Endothelial cell (in vitro differentiated cells): ENCODE measurements around the gene SLC22A4. TPM values are rescaled to one million over a fixed set of nuclear protein-coding genes. Genes with fewer than 3 reads are reported as not detected.

Experiments used
- DNase-seq: peaks from one replicate; pipeline ENCODE4 v3.0.0; 2021; ENCODE audit warnings: low spot score
- H3K27ac Mint-ChIP-seq: one replicate; pipeline ENCODE4 v1.8.0; 2021; ENCODE audit warnings: mixed read lengths, inconsistent platforms; ENCODE audit not compliant: unreplicated experiment
- H3K27me3 Mint-ChIP-seq: one replicate; pipeline ENCODE4 v1.8.0; 2021; ENCODE audit warnings: mild to moderate bottlenecking, moderate library complexity, mixed read lengths, inconsistent platforms; ENCODE audit not compliant: unreplicated experiment
- H3K36me3 Mint-ChIP-seq: one replicate; pipeline ENCODE4 v1.8.0; 2021; ENCODE audit warnings: mild to moderate bottlenecking, low read depth, mixed read lengths, inconsistent platforms; ENCODE audit not compliant: unreplicated experiment
- H3K4me1 Mint-ChIP-seq: one replicate; pipeline ENCODE4 v1.8.0; 2021; ENCODE audit warnings: mild to moderate bottlenecking, mixed read lengths, inconsistent platforms; ENCODE audit not compliant: unreplicated experiment
- H3K4me3 Mint-ChIP-seq: one replicate; pipeline ENCODE4 v1.8.0; 2021; ENCODE audit warnings: mild to moderate bottlenecking, mixed read lengths, inconsistent platforms; ENCODE audit not compliant: unreplicated experiment
- H3K9me3 Mint-ChIP-seq: one replicate; pipeline ENCODE4 v1.8.0; 2021; ENCODE audit warnings: mixed read lengths, inconsistent platforms; ENCODE audit not compliant: unreplicated experiment
- total RNA-seq: library from RNA; stranded (reverse); fragmentation: NEBNext Ultra II Directional; extraction: Animal tissue kit (Norgen Biotek cat#: 25700); gene quantifications from one replicate; pipeline ENCODE4 v1.2.1, GENCODE V29; 2021; ENCODE audit not compliant: unreplicated experiment
- TF ChIP-seq, protein P1 (sequence below): fragments of 200-600 bp; sonication (generic); IDR thresholded peaks from one replicate; pipeline ENCODE4 v1.5.0; 2021; ENCODE audit warnings: antibody characterized with exemption; ENCODE audit not compliant: unreplicated experiment

Gene SLC22A4
- total RNA-seq, 1 donor from 2014 or later = 0.13 TPM

DNA sequence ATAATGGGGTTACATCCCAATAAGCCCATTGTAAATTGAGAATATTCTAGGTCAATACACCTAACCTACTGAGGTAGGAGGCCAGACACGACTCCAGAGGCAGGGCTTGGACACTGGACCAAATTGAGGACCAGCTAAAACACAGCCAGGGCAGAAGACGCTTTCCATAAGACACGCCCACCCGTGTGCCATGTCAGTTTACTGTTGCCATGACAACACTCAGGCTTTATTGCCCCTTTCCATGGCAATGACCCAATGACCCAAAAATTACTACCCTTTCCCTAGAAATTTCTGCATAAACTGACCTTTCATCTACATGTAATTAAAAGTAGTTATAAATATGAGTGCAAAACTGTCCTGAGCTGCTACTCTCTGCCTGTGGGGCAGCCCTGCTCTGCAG is 31.5 kb downstream of the SLC22A4 start:
- no peak for DNase-seq
- Mint-ChIP-seq H3K27me3 (no peaks in the 10 kb centered on the region), H3K9me3 (no peaks in the 10 kb centered on the region), H3K36me3 (no peaks in the 10 kb centered on the region), H3K4me1 (peaks cover 11% of the 10 kb centered on the region), H3K4me3 (no peak overlapping the region), H3K27ac (no peak overlapping the region)
- TF ChIP-seq, protein P1, sequence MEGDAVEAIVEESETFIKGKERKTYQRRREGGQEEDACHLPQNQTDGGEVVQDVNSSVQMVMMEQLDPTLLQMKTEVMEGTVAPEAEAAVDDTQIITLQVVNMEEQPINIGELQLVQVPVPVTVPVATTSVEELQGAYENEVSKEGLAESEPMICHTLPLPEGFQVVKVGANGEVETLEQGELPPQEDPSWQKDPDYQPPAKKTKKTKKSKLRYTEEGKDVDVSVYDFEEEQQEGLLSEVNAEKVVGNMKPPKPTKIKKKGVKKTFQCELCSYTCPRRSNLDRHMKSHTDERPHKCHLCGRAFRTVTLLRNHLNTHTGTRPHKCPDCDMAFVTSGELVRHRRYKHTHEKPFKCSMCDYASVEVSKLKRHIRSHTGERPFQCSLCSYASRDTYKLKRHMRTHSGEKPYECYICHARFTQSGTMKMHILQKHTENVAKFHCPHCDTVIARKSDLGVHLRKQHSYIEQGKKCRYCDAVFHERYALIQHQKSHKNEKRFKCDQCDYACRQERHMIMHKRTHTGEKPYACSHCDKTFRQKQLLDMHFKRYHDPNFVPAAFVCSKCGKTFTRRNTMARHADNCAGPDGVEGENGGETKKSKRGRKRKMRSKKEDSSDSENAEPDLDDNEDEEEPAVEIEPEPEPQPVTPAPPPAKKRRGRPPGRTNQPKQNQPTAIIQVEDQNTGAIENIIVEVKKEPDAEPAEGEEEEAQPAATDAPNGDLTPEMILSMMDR = no peak

DNA sequence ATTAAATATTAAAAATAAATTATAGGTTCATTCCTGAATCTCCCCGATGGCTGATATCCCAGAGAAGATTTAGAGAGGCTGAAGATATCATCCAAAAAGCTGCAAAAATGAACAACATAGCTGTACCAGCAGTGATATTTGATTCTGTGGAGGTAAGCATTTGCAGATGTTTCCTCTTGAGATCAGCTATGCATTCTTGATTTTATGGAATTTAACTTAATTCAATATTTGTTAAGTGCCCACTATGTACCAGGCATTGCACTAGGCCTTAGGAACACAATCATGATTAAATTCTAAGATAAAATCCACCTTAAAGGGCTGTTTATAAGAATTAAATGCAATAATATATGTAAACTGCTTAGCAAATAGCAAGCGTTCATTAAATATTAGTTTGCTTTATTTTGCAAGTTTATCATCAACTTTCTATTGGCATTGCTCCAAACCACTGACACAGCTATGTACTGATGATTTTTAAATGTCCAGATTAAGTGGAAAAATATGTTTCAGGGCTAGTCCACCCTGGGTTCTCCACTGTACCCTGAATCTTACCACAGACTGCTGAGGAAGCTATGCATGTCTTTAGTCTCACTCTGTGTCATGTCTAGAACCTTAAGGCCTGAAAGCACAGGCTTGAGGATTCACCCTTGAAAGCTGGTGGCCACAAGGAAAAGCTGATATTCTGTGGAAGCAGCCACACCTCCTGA is 33.2 kb downstream of the SLC22A4 start:
- DNase-seq = no peak
- Mint-ChIP-seq H3K9me3 (no peaks in the 10 kb centered on the region), H3K27ac (no peak overlapping the region), H3K4me3 (no peak overlapping the region), H3K36me3 (no peaks in the 10 kb centered on the region), H3K27me3 (peaks cover 2% of the 10 kb centered on the region), H3K4me1 (peaks cover 8% of the 10 kb centered on the region)
- TF ChIP-seq, protein P1 = no peak

DNA sequence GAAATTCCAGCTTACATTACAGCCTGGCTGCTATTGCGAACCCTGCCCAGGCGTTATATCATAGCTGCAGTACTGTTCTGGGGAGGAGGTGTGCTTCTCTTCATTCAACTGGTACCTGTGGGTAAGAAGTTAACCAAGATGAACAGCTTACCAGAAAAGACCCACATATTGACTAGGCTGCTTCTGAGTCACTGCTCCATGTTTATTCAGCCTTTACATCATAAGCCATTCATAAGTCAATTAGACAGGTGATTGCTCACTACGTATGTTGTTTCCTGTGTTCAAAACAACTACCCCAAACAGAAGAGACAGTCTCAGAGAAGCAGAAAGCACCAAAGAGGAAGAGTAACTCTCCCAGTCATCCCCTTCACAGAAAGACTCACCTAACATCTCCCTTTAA is 40.6 kb downstream of the SLC22A4 start:
- Mint-ChIP-seq H3K27ac (no peak overlapping the region), H3K36me3 (peaks cover 7% of the 10 kb centered on the region), H3K4me3 (no peak overlapping the region), H3K4me1 (no peaks in the 10 kb centered on the region), H3K9me3 (no peaks in the 10 kb centered on the region), H3K27me3 (peaks cover 2% of the 10 kb centered on the region)
- TF ChIP-seq, protein P1 = no peak
- DNase-seq = no peak

DNA sequence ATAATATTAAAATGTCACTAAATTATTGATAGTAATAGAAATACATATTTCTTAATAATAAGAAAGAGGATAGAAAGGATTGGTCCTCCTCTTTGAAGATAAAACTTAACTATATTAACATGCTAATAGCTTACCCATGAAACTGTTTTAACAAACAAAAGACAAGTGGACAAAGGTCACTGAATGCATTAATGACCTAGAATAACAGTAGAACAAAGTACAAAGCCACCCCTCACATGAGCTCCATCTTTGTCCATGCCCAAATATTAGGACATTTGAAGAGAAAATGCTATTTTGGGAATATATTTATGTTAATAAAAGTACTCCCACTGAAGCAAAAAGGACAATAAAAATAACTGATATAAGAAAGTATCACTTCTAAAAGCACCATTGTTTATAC is 41.2 kb downstream of the SLC22A4 start:
- no peak for DNase-seq
- peaks cover 2% of the 10 kb centered on the region for H3K27me3 Mint-ChIP-seq
- peaks cover 7% of the 10 kb centered on the region for H3K36me3 Mint-ChIP-seq
- H3K4me1 Mint-ChIP-seq = no peaks in the 10 kb centered on the region
- no peak overlapping the region for H3K27ac Mint-ChIP-seq
- TF ChIP-seq, protein P1 = no peak
- H3K9me3 Mint-ChIP-seq = no peaks in the 10 kb centered on the region
- no peak overlapping the region for H3K4me3 Mint-ChIP-seq

DNA sequence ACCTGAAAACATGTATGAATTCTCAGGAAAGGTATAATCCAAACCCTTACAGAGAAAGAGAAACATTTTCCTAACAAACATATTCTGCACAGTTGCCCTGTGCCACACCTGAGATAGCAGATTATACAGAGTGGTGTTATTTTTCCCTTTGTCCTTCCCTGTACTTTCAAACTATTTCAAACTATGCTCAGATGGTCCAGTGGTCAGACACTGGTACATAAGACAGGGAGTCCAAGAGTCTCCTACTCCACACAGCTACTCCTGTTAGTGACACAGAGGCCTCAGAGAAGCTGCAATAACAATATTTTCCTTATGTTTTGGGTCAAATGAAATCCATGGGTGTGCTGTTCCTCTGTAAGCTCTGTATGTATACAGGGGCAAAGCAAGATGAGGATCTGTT is 45.3 kb downstream of the SLC22A4 start:
- Mint-ChIP-seq H3K4me3 (no peak overlapping the region), H3K4me1 (no peaks in the 10 kb centered on the region), H3K27me3 (no peaks in the 10 kb centered on the region), H3K9me3 (no peaks in the 10 kb centered on the region), H3K27ac (no peak overlapping the region), H3K36me3 (peaks cover 7% of the 10 kb centered on the region)
- DNase-seq = no peak
- TF ChIP-seq, protein P1 = no peak
